Fibroblast of skin of scalp (primary cell): Measurements from ENCODE around the gene FMNL2.
"Not testable (repeated sequence)": the region's sequence is repeated elsewhere in the genome, so short reads cannot be mapped to it uniquely, and the experiment has no call there.

Source experiments
- DNase-seq: peaks from one replicate; pipeline ENCODE4 v3.0.0-alpha.2; 2013

FMNL2 gene

GRCh38 chr2:152376385-152376784 is 41.4 kb downstream of the FMNL2 start:
- no peak for DNase-seq

GRCh38 chr2:152376968-152377367 is 42.0 kb downstream of the FMNL2 start:
- DNase-seq = no peak

- DNase-seq = no peak
These were observed 44.1 kb downstream of the FMNL2 start for GRCh38 chr2:152379089-152379488.

- no peak for DNase-seq
These were observed 45.5 kb downstream of the FMNL2 start for GRCh38 chr2:152380261-152381055.

- DNase-seq = peak; percentile 74
These were observed 48.7 kb downstream of the FMNL2 start for GRCh38 chr2:152383702-152384101.

GRCh38 chr2:152384992-152385391 is 50.0 kb downstream of the FMNL2 start:
- no peak for DNase-seq

GRCh38 chr2:152385650-152386049 is 50.7 kb downstream of the FMNL2 start:
- DNase-seq = no peak

- DNase-seq = no peak
These were observed 51.3 kb downstream of the FMNL2 start for GRCh38 chr2:152386266-152386665.

- no peak for DNase-seq
These were observed 52.1 kb downstream of the FMNL2 start for GRCh38 chr2:152387041-152387440.

GRCh38 chr2:152388269-152388668 is 53.3 kb downstream of the FMNL2 start:
- not testable (repeated sequence) for DNase-seq

GRCh38 chr2:152389483-152389882 is 54.5 kb downstream of the FMNL2 start:
- DNase-seq = no peak

GRCh38 chr2:152390837-152391236 is 55.9 kb downstream of the FMNL2 start:
- no peak for DNase-seq

GRCh38 chr2:152391318-152391717 is 56.3 kb downstream of the FMNL2 start:
- no peak for DNase-seq

- DNase-seq = no peak
These were observed 58.4 kb downstream of the FMNL2 start for GRCh38 chr2:152393377-152393776.

GRCh38 chr2:152394326-152394725 is 59.4 kb downstream of the FMNL2 start:
- DNase-seq = no peak

GRCh38 chr2:152395103-152395502 is 60.1 kb downstream of the FMNL2 start:
- DNase-seq = no peak

- DNase-seq = no peak
These were observed 60.6 kb downstream of the FMNL2 start for GRCh38 chr2:152395572-152395971.

- peak; percentile 42 for DNase-seq
These were observed 61.1 kb downstream of the FMNL2 start for GRCh38 chr2:152396051-152396511.

GRCh38 chr2:152396763-152397162 is 61.8 kb downstream of the FMNL2 start:
- peak; percentile 72 for DNase-seq

GRCh38 chr2:152399003-152399402 is 64.0 kb downstream of the FMNL2 start:
- no peak for DNase-seq

- DNase-seq = no peak
These were observed 65.7 kb downstream of the FMNL2 start for GRCh38 chr2:152400607-152401214.

GRCh38 chr2:152402780-152403759 is 68.1 kb downstream of the FMNL2 start:
- no peak for DNase-seq
